ENCODE measurements around the gene BTG1.

Gene BTG1

DNA sequence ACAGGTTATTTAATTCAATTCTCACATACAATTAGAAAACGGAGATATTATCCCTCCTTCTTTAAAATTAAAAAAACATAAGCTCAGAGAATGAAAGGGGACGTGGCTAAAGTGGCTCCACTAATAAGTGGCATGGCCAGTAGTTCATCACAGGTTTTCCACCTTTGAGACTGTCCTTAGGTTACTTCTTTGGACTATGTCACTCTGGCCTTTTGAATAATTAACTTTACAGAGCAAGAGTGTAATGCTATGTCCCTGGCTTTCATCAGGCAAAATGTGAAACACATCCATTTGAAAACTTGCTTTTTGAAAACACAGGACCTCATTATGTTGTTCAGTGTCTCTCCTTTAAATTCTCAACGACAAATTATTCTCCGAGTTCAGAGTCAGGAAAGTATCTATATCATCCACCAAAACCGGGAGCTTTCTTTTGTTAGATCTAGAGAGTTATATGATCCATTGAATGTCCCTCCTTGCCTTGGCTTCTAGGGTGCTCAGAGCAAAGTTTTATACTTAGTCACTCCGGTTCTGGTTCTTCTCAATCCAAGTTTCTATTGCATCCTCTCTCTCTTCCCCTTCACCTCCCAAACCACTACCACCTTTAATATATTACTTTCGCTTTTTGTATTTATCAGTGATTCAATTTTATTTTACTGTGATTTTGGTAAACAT lies 43.0 kb upstream of the BTG1 start:
- DNase-seq (ENCODE audit: low read depth) = no peak
- in situ Hi-C loops (cut with HindIII; ENCODE audit: low sequenced_read_pairs) = no loop called here
- no peak overlapping the region for H3K4me3 ChIP-seq (ENCODE audit: low read depth, low read length)
- TF ChIP-seq, protein P1, sequence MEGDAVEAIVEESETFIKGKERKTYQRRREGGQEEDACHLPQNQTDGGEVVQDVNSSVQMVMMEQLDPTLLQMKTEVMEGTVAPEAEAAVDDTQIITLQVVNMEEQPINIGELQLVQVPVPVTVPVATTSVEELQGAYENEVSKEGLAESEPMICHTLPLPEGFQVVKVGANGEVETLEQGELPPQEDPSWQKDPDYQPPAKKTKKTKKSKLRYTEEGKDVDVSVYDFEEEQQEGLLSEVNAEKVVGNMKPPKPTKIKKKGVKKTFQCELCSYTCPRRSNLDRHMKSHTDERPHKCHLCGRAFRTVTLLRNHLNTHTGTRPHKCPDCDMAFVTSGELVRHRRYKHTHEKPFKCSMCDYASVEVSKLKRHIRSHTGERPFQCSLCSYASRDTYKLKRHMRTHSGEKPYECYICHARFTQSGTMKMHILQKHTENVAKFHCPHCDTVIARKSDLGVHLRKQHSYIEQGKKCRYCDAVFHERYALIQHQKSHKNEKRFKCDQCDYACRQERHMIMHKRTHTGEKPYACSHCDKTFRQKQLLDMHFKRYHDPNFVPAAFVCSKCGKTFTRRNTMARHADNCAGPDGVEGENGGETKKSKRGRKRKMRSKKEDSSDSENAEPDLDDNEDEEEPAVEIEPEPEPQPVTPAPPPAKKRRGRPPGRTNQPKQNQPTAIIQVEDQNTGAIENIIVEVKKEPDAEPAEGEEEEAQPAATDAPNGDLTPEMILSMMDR (IDR thresholded peaks at IDR 0.05; ENCODE audit: low read depth, low read length, missing control alignments) = no peak

DNA sequence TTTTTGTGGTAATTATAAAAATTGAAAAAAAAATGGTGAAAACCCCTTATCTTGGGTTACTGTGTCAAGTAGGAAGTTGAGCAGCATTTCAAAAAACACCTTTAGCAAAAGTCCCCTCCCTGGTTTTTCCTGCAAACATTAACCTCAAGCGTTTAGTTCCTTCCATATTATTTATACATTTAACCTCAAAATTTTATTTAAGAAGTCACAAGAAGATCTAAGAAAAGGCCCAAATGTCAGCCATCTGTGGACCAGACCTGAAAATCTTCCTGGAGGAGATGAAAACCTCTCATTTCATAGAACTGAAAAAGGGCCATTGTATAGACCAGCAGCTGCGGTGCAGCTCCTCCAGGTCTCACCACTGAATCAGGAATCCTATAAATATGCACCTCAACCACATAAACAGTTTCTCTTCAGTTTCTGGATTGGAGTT lies 40.4 kb upstream of the BTG1 start:
- in situ Hi-C loops (cut with HindIII; ENCODE audit: low sequenced_read_pairs) = no loop called here
- DNase-seq (ENCODE audit: low read depth) = no peak
- TF ChIP-seq, protein P1 (IDR thresholded peaks at IDR 0.05; ENCODE audit: low read depth, low read length, missing control alignments) = no peak
- no peak overlapping the region for H3K4me3 ChIP-seq (ENCODE audit: low read depth, low read length)

DNA sequence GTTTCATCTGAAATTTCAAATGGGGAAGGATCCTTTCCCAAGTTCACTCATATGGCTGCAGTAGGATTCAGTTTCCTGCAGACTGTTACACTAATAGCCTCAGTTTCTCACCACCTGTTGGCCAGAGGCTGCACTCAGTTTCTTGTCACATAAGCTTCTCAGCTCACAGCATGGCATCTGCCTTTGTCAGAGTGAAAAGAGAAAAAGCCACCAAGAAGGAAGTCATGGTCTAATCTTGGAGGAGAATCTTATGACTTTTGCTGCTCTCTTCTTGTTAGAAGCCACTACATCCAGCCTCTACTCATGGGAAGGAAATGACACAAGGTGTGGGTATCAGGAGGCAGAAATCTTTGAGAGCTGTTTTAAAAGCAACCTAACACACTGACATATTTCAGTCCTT lies 39.4 kb upstream of the BTG1 start:
- TF ChIP-seq, protein P1 (IDR thresholded peaks at IDR 0.05; ENCODE audit: low read depth, low read length, missing control alignments) = no peak
- no peak for DNase-seq (ENCODE audit: low read depth)
- in situ Hi-C loops (cut with HindIII; ENCODE audit: low sequenced_read_pairs) = no loop called here
- H3K4me3 ChIP-seq (ENCODE audit: low read depth, low read length) = no peak overlapping the region

- no peak for DNase-seq (ENCODE audit: low read depth)
- no peak overlapping the region for H3K4me3 ChIP-seq (ENCODE audit: low read depth, low read length)
- TF ChIP-seq, protein P1 (IDR thresholded peaks at IDR 0.05; ENCODE audit: low read depth, low read length, missing control alignments) = no peak
- in situ Hi-C loops (cut with HindIII; ENCODE audit: low sequenced_read_pairs) = no loop called here
Measured at GRCh38 chr12:92183575-92183974, 37.9 kb upstream of the BTG1 start.

- no peak for DNase-seq (ENCODE audit: low read depth)
- in situ Hi-C loops (cut with HindIII; ENCODE audit: low sequenced_read_pairs) = no loop called here
- H3K4me3 ChIP-seq (ENCODE audit: low read depth, low read length) = no peak overlapping the region
- TF ChIP-seq, protein P1 (IDR thresholded peaks at IDR 0.05; ENCODE audit: low read depth, low read length, missing control alignments) = no peak
Measured at GRCh38 chr12:92178340-92178739, 32.7 kb upstream of the BTG1 start.

GRCh38 chr12:92176646-92177045 lies 31.0 kb upstream of the BTG1 start:
- in situ Hi-C loops (cut with HindIII; ENCODE audit: low sequenced_read_pairs) = no loop called here
- DNase-seq (ENCODE audit: low read depth) = no peak
- TF ChIP-seq, protein P1 (IDR thresholded peaks at IDR 0.05; ENCODE audit: low read depth, low read length, missing control alignments) = no peak

More at GRCh38 chr12:92176646-92177045, 31.0 kb upstream of the BTG1 start:
- no peak overlapping the region for H3K4me3 ChIP-seq (ENCODE audit: low read depth, low read length)
